HTR-8/SVneo (cell line): Measurements from ENCODE around the gene CPED1.

Experiments used
- DNase-seq: peaks from one replicate; pipeline ENCODE4 v3.0.0; 2011; ENCODE audit warnings: low spot score, mixed read lengths; ENCODE audit not compliant: insufficient read length
- FAIRE-seq: peaks from 2 replicates; lab custom pipeline; 2011; peaks lifted over from hg19 to GRCh38; lab: Jason Lieb, UNC

CPED1 gene

GRCh38 chr7:121266307-121266894 is 277.9 kb downstream of the CPED1 start:
- DNase-seq (no peak), FAIRE-seq (no peak)

- no peak for DNase-seq
- no peak for FAIRE-seq
Observed at GRCh38 chr7:121267612-121268011, 279.1 kb downstream of the CPED1 start.

GRCh38 chr7:121269798-121270197 is 281.3 kb downstream of the CPED1 start:
- no peak for FAIRE-seq
- no peak for DNase-seq

- no peak for DNase-seq
- no peak for FAIRE-seq
Observed at GRCh38 chr7:121271098-121271497, 282.6 kb downstream of the CPED1 start.

GRCh38 chr7:121271916-121272315 is 283.4 kb downstream of the CPED1 start:
- FAIRE-seq (no peak), DNase-seq (no peak)

- FAIRE-seq (no peak), DNase-seq (no peak)
Observed at GRCh38 chr7:121272676-121273075, 284.2 kb downstream of the CPED1 start.

- no peak for DNase-seq
- no peak for FAIRE-seq
Observed at GRCh38 chr7:121273467-121274167, 285.1 kb downstream of the CPED1 start.

GRCh38 chr7:121274467-121274866 is 286.0 kb downstream of the CPED1 start:
- no peak for DNase-seq
- no peak for FAIRE-seq

GRCh38 chr7:121275204-121275603 is 286.7 kb downstream of the CPED1 start:
- no peak for DNase-seq
- FAIRE-seq: no peak

GRCh38 chr7:121276313-121276712 is 287.8 kb downstream of the CPED1 start:
- no peak for FAIRE-seq
- no peak for DNase-seq

- DNase-seq (no peak), FAIRE-seq (no peak)
Observed at GRCh38 chr7:121278120-121279021, 289.9 kb downstream of the CPED1 start.

- DNase-seq (no peak), FAIRE-seq (no peak)
Observed at GRCh38 chr7:121279060-121279620, 290.6 kb downstream of the CPED1 start.

GRCh38 chr7:121279822-121280221 is 291.3 kb downstream of the CPED1 start:
- FAIRE-seq: no peak
- DNase-seq: no peak

- FAIRE-seq: no peak
- no peak for DNase-seq
Observed at GRCh38 chr7:121280656-121281055, 292.1 kb downstream of the CPED1 start.

- FAIRE-seq: no peak
- DNase-seq: no peak
Observed at GRCh38 chr7:121282129-121282528, 293.6 kb downstream of the CPED1 start.

GRCh38 chr7:121285066-121285667 is 296.7 kb downstream of the CPED1 start:
- DNase-seq (no peak), FAIRE-seq (no peak)

GRCh38 chr7:121286186-121286585 is 297.7 kb downstream of the CPED1 start:
- DNase-seq (no peak), FAIRE-seq (no peak)

- FAIRE-seq (no peak), DNase-seq (no peak)
Observed at GRCh38 chr7:121286742-121287734, 298.5 kb downstream of the CPED1 start.

- DNase-seq (peak; percentile 13), FAIRE-seq (no peak)
Observed at GRCh38 chr7:121288894-121289293, 300.4 kb downstream of the CPED1 start.
